NCI-H2196 (cell line): ENCODE results near the gene UNC5C.

Source experiments
- DNase-seq: peaks from one replicate; lab custom pipeline; 2025; ENCODE audit not compliant: unreplicated experiment; lab: John Stamatoyannopoulos, UW

Gene UNC5C

GRCh38 chr4:95409750-95410149 lies 139.0 kb downstream of the UNC5C start:
- DNase-seq, result no peak

DNA sequence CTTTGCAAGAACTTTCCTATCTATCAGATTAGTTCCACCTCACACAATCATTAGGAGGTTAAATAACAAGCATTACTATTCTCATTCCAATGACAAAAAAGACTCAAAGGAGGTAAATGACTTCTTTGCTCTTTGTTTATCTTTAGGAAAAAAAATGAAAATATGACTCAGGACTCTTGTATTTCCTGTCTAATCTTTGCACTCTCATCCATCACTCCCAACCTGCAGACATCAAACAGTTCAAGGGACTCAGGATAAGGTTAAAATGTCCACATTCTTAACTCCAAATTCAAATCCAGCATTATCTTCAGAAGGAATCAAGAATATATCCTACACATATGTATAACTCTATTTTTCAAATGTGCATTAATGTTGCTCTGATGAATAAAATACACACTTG lies 139.6 kb downstream of the UNC5C start:
- no peak for DNase-seq

DNA sequence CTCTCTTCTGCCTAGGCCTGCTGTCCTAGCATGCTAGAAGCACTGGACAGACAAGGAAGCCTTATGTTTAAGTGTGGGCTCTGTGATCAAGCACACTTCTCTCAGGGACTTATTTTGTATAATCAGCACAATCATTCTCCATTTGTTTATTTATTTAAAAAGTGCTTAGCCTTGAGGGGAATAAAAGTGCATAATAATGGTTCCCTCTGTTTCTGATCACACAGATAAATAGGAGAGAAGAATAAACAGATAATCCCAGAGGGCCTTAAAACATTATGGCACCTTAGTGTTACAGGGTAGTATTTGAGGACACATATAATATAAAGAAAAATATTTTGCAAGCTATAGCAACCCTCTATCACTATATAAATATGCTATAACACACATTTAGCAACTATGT lies 146.5 kb downstream of the UNC5C start:
- DNase-seq, result no peak

- no peak for DNase-seq
Measured at GRCh38 chr4:95398217-95398616, 150.6 kb downstream of the UNC5C start.

DNA sequence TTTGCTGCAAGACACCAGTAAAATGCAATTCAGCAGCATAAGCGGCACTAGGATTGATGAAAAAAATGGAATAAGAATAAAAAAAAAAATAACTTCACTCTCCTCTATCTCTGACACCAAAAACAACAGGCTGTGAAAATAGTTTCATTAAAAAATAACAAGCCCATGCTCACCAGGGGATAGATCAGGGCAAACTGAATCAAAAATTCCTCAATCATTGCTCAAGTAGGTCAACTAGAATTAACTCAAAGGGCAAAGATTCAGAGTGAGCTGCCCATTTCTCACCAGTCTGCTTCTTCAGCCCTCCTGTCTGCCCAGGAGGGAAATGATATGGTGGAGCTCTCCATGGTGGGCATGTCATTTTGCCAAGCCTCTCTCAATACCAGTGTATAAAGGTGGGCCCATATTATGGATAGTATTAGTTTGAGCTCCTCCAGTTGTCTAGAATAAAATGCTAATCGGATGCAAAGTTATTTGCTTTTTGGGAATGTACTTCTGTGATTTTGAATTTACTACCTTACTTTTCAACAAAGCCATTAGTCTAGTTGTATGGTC lies 153.9 kb downstream of the UNC5C start:
- no peak for DNase-seq

DNA sequence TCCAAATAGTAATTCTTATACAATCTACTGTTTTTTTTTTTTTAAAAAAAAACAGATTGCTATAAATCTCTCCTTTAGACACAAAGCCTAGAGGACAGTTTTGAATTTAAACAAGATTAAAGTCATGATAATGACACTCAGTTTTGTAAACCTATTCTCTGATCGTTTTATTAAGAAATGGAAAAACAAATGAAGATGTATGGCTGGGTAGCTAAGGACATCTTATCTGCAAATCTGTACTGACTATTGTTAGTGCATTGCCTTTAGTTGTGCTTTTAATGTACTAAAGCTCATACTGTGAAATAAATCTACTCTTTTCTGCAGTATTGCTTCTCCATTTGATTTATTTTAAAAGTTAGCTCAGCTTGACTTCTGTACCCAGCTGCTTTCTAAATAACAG lies 155.0 kb downstream of the UNC5C start:
- no peak for DNase-seq

DNA sequence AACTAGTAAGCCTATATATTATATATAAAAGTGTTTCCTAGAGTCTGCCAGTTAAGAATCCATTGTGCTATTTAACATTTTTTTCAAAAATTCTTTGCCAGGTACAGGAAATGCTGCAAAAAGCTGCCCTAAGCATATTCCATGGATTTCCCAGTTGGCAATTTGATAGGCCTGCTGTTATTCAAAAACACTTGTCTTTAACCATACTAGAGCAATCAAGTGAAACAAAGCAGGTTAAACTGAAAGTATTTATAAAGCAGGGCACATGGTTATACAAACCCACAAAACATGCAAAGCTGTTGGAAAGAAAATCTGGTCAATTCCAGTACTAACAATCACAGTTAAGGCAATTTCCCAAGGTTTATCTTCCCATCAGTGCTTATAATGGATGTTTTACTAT lies 159.9 kb downstream of the UNC5C start:
- no peak for DNase-seq

GRCh38 chr4:95387719-95388118 lies 161.1 kb downstream of the UNC5C start:
- no peak for DNase-seq

GRCh38 chr4:95386410-95386809 lies 162.4 kb downstream of the UNC5C start:
- DNase-seq, result no peak

GRCh38 chr4:95381843-95382580 lies 166.8 kb downstream of the UNC5C start:
- DNase-seq, result no peak

- no peak for DNase-seq
Measured at GRCh38 chr4:95379633-95380032, 169.1 kb downstream of the UNC5C start.

GRCh38 chr4:95377366-95377900 lies 171.3 kb downstream of the UNC5C start:
- DNase-seq, result no peak

DNA sequence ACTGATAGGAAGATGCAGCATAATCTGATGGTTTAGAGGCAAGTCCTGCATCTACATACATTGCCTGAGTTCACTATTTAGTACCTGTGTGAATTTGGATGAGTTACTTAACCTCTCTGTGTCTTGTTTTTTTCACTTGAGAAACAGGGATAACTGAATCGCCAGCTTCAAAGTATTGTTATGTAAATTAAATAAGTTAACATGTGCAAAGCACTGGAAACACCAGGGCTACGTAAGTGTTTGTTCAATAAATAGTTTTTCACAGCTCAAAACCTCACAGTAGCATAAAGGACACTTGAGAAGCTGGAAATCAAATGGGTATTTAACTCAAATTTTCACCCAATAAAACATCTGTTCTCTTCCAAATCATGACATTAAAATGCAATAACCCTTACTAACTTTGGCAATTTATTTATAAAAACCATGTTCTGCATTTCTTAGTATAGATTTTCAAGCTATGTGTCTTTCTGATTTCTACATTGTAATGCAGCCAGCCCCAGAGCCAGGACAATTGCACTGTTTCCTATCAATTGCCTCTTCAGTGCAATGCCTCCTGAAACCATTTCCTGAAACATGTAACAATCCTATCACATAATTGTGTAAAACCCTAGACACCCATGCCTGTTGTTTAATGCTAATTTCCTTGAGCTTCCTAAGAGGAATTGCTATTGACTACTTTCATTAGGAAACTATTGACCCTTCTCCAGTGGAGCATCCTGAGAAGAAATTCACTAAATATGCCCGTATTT lies 177.1 kb downstream of the UNC5C start:
- no peak for DNase-seq

DNA sequence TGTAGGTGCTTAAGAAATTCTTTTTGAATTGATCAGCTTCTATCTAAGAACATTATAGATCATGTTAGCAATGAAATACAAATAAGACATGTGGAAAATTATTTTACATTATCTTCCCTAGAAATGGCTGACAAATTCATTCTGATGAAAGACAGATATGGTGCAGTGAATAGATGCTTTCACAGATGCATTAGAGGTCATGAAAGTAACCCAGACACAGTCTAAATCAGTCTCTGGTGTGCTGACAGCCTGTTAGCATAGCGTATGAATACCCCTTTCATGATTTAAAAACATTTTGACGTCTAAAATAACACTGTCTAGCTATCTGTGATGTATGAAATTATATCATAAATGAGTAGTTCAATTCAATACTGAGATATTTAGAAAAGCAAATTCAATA lies 180.9 kb downstream of the UNC5C start:
- no peak for DNase-seq

DNA sequence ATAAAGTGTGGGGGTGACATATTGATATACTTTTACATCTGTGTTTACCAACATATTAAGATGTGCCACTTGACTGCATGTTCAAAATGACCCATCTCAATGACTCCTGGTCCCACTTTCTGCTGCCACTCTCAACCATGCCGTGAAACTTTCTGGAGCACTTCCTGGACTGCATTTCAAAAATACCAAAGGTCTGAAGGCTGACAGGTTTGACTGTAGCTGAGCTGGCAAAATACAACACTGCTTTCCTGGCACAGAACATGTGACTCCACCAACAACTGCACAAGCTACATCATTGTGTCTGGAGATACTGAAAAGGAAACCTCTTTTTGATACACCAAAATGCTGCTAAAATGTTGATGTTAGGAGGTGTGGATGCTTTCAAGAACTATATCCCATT lies 184.8 kb downstream of the UNC5C start:
- DNase-seq, result no peak

DNA sequence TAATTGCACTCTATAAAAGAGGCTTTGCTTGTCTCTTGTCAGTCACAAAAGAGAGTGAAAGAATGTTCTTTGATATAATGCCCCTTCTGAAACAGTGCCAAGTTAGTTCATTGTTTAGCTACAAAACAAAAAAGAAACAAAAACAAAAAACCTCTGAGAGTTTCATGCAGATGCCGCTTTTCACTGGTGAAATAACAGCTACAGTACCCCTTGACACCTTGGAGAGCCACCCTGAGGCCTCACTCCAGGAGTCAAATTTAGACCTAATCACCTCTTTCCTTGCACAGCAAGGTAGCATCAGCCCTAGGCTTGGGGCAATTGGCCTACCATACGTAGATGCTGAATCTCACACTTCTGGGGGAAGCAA lies 185.2 kb downstream of the UNC5C start:
- DNase-seq, result no peak

GRCh38 chr4:95362906-95363558 lies 185.7 kb downstream of the UNC5C start:
- no peak for DNase-seq

GRCh38 chr4:95362066-95362465 lies 186.7 kb downstream of the UNC5C start:
- DNase-seq, result no peak

GRCh38 chr4:95361696-95361965 lies 187.1 kb downstream of the UNC5C start:
- DNase-seq, result no peak

DNA sequence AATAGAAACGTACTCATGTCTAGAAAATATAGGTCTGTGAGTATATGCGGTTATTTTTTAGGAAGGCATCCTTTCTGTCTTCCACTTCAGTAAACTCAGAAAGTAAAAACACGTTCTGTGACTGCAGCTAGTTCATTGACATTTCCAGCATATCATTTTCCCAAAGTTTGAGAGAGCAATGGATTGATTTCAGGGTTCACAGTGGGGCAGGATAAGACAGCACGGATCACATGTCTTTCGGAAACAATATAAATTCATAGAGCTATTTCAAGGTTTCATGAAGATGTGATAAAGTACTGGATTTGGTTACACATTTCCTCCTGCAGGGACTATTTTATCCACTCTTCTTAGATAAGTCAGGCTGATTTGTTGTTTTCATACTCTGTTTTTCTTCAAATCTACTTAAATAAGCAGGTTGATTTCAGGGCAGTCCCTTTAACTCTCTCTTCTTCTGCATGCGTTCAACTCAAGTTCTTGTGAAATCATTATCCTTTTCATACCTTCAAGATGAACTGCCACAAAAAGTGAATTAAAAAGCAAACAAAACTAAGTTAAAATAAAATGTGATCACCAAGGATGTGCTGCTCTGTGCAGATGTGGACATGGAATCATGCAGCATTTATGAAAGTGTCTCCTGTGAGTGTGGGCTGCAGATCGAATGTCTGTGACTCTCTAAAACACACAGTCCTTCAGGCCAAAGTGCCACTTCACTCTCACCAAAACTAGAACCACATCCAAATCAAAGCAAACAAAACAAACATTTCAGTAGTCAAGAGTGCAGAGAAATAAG lies 187.7 kb downstream of the UNC5C start:
- DNase-seq, result no peak

DNA sequence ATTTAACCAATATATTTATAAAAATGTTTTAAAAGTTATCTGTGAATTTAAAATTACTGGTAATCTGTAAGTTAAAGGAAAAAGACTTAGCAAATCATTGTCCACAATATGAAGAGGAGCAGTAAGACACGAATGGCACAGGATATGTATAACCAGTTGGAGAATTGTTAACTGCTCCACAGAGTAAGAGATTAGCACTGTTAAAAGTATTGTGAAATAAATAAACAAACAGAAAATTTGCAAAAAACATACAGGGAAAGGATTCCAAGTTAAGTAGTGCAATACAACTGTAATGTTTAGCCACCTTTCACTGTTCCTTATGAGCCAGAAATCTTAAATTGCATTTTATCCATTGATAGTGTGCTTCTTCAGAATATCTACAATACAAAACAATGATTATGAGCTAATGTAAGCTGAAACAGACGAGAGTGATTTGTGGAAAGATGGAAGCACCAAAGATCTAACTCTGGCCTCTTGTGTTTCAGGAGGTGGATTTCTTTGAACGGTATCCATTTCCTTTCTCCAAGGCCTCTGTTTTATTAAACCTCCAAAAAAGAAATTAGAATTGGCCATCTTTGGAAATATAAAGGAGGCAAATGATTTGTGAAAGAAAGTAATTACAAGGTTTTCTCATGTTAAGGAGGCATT lies 188.4 kb downstream of the UNC5C start:
- DNase-seq, result no peak
